NCI-H82 treated with DMSO at 0.1 percent for 48 hours (cell line): ENCODE results near the gene GNL1.
"Not testable (repeated sequence)": the region's sequence is repeated elsewhere in the genome, so short reads cannot be mapped to it uniquely, and the experiment has no call there.

ENCODE experiments used
- DNase-seq: peaks from one replicate; lab custom pipeline; 2025; ENCODE audit not compliant: unreplicated experiment; lab: John Stamatoyannopoulos, UW

The GNL1 gene

GRCh38 chr6:30497714-30498113, 58.6 kb downstream of the GNL1 start:
- no peak for DNase-seq

GRCh38 chr6:30497261-30497599, 59.1 kb downstream of the GNL1 start:
- DNase-seq: not testable (repeated sequence)

DNA sequence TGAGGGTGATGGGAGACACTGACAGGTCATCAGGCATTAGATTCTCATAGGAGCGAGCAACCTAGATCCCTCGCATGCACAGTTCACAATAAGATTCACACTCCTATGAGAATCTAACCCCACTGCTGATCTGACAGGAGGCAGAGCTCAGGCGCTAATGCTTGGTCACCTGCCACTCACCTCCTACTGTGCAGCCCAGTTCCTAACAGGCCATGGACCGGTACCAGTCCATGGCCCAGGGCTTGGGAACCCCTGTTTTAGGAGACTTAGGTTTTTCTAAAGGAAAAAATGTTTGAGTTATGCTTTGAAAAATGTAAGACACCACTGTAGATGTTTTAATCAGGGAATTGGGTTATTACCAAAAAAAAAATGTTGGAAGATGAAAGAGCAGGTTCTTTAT, 60.3 kb downstream of the GNL1 start:
- DNase-seq: no peak

DNA sequence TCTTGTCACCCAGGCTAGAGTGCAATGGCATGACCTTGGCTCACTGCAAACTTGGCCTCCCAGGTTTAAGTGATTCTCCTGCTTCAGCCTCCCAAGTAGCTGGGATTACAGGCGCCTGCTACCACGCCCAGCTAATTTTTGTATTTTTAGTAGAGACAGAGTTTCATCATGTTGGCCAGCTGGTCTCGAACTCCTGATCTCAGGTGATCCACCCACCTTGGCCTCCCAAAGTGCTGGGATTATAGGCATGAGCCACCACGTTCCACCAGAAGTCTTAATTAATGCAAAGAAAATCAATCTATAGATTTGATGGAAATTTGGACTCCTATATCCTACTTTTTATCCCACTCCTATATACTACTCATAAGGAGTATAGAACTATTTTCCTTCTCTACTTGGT, 61.2 kb downstream of the GNL1 start:
- DNase-seq: not testable (repeated sequence)

DNA sequence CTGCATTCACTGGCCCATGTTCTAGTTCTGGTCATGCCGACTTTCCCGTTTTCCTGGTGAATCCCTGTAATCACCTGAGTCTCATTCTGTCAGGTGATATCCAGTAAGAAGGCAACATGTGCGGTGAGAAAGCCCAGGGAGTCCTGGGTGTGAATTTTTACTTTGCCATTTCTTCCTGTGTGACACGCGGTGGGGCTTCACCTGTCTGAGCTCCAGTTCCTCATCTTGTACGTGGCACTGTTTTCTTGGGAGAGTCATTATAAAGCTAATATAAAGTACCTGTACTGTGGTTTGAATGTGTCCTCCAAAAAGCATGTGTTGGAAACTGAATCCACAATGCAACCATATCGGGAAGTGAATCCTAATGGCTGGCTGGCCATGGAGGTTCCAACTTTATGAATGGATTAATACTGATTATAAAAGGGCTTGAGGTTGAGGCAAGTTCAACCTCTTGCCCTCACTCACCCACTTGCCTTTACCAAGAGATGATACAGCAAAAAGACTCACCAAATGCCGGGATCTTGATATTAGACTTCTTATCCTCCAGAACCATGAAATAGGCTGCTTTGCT, 61.9 kb downstream of the GNL1 start:
- DNase-seq: no peak

DNA sequence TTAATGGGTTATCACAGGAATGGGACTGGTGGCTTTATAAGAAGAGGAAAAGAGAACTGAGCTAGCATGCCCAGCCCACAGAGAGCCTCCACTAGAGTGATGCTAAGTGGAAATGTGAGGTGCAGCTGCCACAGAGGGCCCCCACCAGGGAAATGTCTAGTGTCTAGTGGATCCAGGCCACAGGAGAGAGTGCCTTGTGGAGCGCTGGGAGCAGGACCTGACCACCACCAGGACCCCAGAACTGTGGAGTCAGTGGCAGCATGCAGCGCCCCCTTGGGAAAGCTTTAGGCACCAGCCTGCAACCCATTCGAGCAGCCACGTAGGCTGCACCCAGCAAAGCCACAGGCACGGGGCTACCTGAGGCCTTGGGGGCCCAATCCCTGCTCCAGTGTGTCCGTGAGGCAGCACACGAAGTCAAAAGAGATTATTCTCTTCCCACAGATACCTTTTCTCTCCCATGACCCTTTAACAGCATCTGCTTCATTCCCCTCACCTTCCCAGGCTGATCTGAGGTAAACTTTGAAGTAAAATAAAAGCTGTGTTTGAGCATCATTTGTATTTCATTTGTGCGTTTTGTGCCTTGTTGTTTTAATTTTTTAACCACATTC, 62.5 kb downstream of the GNL1 start:
- no peak for DNase-seq

- no peak for DNase-seq
These were observed 64.0 kb downstream of the GNL1 start for GRCh38 chr6:30491991-30492952.
